ENCODE data around the gene BTBD17.

BTBD17 gene

DNA sequence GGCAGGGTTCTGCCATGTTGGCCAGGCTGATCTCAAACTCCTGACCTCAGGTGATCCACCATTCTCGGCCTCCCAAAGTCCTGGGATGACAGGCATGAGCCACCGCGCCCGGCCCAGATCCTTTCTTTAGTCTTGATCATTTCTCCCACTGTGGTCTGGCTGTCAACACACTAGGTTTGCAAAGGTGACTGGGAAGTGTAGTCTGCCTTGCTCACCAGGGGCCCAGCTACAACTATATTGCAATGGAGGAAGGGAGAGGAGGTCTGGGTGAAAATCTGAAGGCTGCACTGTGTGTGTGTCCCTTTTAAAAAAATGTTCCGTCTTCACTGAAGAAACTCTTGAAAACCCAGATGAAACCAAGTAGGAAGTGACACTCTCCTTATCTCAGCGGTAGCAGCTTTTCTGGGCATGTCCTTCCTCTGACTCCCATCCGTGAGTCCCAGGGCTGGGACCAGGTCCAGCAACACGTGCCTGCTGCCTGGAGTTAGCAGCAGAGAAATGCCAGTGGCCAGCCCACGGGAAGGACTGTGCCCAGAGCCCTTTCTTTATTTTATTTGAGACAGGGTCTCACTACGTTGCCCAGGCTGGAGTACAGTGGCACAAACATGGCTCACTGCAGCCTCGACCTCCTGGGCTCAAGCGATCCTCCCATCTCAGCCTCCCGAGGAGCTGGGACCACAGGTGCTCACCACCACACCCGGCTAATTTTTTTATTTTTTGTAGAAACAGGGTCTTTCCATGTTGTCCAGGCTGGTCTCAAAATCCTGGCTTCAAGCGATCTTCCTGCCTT lies 53.5 kb downstream of the BTBD17 start:
- no peak overlapping the region for H3K4me3 ChIP-seq (ENCODE audit: control insufficient read depth, low read depth, low read length)
- TF ChIP-seq, protein P1, sequence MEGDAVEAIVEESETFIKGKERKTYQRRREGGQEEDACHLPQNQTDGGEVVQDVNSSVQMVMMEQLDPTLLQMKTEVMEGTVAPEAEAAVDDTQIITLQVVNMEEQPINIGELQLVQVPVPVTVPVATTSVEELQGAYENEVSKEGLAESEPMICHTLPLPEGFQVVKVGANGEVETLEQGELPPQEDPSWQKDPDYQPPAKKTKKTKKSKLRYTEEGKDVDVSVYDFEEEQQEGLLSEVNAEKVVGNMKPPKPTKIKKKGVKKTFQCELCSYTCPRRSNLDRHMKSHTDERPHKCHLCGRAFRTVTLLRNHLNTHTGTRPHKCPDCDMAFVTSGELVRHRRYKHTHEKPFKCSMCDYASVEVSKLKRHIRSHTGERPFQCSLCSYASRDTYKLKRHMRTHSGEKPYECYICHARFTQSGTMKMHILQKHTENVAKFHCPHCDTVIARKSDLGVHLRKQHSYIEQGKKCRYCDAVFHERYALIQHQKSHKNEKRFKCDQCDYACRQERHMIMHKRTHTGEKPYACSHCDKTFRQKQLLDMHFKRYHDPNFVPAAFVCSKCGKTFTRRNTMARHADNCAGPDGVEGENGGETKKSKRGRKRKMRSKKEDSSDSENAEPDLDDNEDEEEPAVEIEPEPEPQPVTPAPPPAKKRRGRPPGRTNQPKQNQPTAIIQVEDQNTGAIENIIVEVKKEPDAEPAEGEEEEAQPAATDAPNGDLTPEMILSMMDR (conservative IDR thresholded peaks at IDR 0.05; ENCODE audit: control insufficient read depth, insufficient read depth, low read depth, low read length) = no peak
- no peak for DNase-seq (ENCODE audit: low read depth)
